NCI-H187 (cell line): ENCODE results near the gene SLC22A23.
"Not testable (repeated sequence)": the region's sequence is repeated elsewhere in the genome, so short reads cannot be mapped to it uniquely, and the experiment has no call there.

Experiments
- DNase-seq, 2 experiments: peaks; one replicate each; lab custom pipeline; 2025; lab: John Stamatoyannopoulos, UW

Gene SLC22A23

DNA sequence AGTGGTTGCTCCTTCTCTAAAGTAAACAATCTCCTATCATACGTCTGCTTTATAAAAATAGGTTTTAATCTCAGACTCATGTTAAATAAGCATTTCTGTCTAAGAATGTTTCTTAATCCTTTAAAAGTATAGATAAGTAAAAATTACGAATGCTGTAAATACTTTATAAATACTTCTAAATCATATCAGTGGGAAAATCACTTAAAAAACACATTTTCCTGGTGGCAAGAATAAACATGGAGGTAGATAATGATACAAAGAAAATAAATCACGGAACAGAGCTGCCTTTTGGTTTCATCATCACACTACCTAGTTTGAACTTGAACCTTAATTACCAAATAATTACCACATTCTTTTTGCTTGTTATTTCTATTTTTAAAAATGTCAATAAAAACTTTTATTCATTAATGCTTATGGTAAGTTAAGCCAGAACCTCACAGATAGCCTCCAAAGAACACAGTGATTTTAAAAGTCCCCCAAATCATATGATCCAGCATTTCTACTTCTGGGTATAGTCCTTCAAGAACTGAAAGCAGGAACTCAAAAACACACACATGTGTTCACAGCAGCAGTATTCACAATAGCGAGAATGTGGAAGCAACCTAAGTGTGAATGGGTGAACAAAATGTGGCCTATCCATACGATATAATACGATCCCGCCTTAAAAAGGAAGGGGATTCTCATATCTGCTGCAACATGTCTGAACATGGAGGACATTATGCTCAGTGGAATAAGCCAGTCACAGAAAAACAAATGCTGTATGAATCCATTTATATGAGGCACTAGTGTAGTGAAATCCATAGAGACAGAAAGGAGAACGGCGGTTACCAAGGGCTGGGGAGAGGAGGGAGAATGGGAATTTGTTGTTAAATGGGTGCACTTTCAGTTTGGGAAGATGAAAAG lies 72.4 kb downstream of the SLC22A23 start:
- no peak for DNase-seq

DNA sequence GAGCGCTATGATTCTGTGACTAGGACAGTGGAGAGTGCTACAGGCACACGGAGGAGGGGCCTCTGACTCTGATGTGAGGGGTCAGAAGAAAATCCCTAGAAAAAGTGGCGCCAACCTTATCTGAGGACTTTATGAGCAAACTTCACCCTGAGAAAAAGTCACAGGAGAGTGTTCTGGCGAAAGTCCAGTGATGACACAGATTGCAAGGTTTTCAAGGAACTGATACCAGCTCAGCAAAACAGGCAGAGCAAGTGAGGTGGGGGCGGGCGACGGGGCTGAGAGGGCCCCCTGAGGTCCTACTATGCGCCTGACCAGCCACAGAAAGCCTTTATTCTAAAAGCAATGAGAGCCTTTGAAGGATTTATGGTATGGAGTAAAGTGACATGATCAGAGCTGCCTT lies 73.3 kb downstream of the SLC22A23 start:
- DNase-seq = no peak

DNA sequence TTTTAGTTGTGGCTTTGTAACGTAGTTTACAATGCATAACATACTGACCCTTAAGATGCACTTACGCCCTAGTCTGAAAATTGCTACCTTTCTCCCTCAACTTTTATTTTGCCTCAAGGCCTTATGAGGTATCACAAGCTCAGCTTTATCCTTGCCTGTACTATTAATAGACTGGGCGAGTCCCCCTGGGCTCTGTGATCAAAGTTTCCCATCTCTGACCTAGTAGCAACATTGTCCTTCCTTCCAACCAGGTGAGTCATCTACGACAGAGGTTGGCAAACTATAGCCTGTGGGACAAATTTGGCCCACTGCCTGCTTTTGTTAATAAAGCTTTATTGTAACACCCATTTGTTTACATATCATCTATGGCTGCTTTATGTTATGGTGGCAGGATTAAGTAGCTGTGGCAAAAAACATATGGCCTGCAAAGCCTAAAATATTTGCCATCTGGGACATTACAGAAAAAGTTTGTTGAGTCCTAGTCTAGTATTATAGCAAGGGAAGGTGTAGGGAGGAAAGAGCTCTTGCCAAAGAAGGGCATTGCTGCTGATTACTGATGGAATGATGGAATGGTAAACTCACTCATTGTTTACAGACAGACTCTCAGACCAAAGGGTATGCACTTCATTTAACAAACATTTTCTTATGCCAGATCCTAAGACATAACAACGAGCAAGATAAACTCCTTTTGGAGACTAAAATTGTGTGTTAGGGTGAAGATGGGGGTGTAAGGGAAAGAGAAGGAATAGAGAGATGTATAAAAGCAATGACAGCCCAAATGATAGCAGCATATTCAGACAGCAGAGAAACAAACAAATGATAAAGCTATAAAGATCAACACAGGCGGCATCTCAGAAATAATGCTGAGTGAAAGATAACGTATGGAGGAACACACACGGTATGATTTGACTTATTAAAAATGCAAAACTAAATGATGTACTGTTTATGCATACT lies 74.2 kb downstream of the SLC22A23 start:
- DNase-seq = no peak

DNA sequence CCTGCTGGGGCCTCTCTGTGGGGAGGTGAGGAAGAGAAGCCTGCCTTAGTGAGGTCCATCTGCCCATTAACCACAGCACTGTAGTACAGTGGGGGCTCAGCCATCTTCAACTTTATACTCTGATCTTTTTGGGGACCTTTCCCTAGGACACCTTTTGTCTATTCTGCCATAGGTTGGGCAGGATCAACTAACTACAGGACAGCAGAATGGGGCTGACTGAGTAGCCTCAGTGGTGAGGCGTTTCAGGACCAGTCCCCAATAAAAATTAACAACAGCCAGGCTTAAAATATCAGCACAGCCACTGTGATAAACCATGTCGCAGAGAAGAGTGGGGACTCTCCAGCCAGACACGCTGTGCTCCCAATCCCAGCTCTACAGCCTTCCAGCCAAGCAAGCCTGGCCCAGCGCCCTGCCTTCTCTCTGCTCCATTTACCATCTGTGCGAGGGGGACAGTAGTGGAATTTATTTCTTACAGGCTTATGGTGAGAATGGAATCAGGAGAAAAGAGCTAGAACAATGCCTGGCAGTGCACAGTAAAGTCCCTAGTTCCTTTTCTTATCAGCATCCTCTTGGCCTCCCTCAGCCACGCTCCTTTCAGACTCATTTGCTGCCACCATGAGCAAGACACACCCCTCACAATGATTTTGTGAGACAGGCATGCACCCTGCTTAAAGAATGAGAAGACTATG lies 75.5 kb downstream of the SLC22A23 start:
- DNase-seq = no peak

DNA sequence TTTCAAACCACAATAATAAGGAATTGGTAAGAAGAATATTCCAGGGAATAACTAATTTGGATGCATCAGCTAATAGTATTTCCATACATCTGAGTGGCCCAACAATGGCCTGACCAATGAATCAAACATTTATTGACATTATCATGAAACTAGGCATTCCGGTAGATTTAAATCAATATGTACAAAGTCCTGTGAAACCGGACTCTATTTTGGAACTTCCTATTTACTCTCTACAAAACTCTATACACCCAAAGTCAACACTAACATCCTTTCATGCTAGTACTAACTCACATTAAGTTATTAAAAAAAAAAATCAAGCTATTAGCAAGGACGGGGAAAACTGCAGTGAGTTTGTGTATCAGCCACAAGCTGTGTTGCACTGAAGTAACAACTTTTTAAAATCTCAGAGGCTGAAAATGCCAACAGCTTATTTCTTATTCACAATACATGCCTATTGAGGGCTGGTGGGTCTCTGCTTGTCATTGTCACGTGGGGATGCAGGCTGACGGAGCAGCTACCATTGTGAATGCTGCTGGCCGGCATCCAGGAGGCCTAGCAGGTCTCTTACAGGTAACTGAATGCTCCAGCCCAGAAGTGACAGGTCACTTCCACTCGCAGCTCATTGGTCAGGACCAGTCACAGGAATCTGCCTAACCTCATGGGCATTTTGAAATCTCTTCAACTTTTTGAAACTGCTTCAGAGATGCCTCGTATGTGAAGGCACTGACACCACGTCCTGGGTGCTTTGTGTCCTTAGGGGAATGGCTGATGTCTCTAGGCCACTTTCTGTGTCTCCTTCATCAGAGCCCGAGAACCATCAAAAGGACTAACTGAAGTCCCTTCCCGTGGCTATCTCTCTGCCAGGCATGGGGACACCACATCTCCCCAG lies 76.3 kb downstream of the SLC22A23 start:
- no peak for DNase-seq

DNA sequence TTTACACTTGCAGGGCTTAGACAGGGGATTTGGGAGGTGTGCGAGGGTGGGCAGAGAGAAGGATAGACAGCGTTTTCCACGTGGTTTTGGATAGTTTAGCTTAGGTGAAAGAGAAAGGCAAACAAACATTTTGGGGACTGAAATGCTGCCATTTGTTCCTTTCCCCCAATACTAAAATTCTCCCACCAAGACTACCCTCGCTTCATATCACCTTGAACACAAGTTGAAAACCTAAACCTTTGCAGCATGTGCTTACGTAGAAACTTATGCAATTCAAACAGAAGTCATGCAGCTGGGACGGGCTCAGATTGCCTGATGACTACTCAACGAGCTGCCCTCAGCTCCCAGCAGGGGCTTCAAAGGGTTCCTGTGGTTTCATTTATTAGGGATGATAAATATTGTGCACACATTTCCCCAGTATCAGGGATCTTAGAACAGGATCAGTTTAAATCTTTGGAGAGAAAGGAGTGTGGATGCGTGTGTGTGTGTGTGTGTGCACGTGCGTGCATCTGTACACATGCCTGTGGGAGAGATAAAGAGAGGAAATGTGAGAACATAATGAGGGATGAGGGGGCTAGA lies 77.3 kb downstream of the SLC22A23 start:
- no peak for DNase-seq

DNA sequence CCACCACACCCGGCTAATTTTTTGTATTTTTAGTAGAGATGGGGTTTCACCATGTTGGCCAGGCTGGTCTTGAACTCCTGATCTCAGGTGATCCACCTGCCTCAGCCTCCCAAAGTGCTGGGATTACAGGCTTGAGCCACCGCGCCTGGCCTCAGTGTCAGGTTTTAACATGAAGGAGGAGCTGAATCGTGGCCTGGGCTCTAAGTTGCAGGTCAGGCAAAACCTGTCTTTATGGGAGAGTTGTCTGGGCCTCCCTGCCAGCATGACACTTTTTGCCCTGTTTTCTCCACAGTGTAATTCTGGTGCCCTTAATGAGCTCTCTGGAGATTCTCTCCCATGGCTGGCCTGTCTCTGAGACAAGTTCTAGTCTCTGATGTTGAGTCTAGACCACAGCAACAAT lies 78.0 kb downstream of the SLC22A23 start:
- DNase-seq = not testable (repeated sequence)

DNA sequence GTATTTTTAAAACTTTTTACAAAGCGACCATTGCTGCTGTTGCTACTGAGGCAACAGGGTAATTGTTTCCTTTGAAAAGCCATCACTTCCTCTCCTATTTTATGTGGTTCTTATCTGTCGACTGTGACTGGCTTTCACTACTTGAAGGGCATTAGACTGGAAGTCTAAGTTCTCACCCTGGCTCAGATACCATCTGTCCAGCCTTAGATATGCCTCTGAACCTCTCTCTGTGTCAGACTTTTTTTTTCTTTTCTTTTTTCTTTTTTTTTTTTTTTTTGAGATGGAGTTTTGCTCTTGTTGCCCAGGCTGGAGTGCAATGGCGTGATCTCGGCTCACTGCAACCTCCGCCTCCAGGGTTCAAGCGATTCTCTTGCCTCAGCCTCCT lies 78.5 kb downstream of the SLC22A23 start:
- not testable (repeated sequence) for DNase-seq

DNA sequence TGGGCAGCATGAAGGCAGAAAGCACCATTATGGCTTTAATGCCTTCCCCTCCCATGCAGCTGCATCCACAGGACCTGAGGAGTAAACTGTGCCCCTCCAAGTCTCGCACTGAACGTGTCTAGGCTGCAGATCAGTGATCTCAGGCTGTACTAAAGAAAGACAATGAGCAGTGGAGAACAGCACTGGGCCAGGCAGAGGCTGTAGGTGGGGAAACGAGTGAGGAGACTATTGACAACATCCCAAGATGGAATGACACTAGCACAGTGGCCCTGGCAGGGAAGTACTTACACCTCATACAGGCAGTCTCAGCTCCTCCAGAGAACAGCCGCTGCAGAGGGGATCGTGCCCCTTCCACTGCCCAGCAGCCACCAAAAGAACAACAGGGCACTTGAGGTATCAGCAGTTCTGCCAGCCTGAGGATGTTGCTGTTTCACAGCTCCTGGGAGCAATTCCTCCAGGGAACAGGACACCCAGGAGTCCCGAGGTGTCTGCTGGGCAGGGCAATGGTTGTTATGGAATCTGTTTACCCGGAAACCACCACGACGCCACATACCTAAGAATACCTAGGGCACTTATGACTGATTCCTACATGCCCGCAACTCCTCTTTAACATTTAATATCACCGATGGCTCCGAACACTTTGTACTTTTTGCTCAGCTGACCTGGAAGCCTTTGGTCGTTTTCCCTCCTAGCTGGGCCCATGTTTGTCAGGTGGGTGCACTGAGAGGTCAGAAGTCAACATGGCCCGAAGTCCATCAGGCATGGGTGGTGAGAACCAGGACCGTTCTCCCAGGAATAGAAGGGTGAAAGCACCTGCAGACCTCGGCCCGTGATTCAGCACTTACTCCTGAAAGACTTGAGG lies 79.1 kb downstream of the SLC22A23 start:
- DNase-seq = no peak

DNA sequence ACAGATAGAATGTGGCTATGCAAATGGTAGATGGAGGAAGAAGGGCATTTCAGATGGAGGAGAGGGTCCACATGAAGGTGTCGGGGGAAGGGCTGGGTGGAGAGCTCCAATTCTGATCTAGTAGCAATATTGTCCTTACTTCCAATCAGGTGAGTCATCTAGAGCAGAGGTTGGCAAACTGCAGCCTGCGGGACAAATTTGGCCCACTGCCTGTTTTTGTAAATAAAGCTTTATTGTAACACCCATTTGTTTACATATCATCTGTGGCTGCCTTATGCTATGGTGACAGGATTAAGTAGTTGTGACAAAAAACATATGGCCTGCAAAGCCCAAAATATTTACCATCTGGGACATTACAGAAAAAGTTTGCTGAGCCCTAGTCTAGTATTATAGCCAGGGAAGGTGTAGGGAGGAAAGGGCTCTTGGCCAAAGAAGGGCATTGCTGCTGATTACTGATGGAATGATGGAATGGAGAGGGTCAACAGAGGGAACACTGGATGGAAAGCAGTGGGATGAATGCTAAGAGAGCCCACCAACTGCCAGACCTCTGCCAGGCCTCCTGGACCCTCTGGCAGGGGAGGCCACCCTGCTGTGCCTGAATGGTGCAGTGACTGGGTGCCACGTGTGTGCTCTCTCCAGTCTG lies 79.8 kb downstream of the SLC22A23 start:
- DNase-seq = no peak

DNA sequence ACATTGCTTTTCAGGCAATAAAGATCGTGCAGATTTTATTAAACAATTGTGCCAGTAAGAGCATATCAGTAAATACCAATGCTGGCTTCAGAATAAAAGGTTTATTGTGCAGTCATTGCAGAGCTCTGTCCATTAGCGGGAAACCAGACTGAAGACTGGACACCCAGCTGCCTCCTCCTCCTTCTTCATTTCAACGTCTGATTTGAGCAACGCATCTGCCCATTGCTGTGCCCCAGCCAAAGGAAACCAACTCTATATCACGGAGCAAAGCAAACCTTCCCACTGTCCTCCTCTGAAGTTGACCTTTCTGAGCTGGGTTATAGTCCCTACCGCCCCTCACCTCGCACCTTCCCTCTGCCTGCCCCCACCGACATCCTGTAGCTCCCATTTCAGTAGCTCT lies 80.8 kb downstream of the SLC22A23 start:
- no peak for DNase-seq

DNA sequence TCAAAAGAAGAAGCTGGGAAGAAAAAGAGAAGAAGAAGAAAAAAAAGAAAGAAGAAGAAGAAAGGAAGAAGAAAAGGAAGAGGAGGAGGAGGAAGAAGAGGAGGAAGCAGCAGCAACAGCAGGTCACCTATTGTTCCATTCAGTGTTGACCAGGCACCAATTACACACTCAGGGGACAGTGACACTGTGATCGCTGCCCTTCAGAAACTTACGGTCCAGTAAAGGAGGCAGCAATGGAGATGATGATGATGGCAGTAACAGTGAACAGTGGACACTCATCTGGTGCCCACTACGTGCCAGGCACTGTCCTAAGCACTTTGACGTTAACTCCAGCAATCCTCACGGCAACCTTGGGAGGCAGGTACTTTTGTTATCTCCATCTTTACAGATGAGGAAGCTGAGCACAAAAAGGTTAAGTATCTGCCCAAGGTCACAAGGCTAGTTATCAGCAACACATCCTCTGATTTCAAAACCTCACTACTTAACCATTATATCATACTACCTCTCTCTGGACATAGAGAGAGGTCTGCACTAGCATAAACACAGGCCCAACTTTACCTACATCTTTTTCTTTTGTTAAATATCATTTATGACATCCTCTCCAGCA lies 83.2 kb downstream of the SLC22A23 start:
- DNase-seq = no peak

DNA sequence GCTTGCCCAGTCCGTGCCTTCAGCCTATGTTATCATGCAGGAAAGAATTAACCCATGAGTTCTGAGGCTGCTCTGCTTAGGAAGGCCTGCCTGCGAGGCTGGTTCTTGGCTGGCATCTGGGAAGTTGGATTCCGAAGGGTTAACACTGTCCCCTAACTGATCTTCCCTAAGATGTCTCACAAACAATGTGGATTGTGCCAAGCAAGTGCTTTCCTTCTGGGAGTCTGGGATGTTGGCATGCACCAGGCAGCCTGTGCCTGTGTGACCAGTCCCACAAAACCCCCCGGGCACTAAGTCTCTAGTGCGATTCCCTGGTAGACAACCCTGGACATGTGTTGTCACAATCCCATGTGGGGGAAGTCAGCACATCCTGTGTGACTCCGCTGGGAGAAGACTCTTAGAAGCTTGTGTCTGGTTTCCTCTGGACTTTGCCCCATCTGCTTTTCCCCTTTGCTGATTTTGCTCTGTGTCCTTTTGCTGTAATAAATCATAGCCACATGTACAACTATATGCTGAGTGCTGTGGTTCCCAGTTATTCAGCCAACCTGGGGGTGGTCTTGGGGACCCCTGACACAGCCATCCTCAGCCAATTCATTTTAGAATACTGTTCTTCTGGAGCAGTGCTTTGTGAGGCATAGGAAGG lies 83.8 kb downstream of the SLC22A23 start:
- DNase-seq = no peak

DNA sequence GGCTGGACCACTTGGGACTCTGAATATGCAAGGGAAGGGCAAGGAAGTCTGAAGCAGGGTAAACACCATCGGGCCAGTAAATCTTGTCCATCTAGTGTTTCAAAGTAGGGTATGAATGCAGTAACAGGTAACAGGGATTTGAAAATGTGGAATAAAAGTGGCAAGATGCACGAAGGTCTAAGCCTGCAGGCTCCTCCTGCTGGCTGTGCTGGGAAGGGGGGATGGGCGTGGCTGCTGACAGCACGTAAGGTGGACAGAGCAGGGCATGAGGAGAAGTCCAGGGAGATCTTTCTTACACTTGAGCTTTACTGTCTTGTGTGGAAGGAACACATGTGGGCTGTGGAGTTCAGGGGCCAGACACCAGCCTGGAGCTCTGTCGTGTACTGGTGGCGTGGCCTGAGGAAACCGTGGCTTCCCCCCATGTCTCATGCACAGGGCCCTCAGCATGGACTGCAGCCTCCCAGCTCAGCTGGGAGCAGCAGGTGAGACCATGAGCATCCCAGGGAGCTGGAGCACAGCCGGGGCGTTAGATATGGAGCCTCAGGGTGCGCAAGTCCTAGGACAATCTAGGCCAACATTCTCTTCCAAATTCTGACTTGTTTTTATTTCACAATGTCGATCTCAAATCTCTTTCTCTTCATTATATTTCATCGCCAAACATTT lies 84.5 kb downstream of the SLC22A23 start:
- DNase-seq = no peak

DNA sequence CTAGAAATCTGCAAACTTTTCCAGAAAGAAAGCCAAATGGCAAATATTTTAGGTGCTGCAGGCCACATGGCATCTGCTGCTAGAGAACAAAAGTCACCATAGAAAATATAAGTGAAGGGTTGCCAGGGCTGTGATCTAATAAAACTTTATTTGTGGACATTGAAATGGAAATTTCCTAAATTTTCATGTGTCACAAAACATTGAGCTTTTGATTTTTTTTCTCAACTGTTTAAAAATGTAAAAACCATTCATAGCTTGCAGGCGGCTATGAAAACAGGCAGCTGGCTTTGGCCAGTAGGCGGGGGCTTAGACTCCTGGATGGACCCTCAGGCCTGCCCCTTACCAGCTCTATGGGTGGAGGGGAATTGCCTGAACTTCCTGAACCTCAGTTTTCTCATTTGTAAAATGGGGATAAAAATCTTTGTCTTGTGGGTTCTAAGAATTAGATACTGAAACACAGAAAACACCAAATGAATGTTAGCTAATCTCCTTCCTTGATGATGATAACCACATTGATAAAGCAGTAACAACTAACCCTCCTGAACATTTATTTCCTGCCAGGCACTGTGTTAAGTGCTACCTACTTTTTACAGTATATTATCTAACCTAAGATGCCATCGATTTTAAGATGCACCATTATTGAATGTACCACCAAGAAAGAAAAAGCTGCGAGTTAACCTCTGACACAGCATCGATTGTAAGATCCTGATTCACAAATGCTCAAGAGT lies 85.5 kb downstream of the SLC22A23 start:
- DNase-seq = no peak

DNA sequence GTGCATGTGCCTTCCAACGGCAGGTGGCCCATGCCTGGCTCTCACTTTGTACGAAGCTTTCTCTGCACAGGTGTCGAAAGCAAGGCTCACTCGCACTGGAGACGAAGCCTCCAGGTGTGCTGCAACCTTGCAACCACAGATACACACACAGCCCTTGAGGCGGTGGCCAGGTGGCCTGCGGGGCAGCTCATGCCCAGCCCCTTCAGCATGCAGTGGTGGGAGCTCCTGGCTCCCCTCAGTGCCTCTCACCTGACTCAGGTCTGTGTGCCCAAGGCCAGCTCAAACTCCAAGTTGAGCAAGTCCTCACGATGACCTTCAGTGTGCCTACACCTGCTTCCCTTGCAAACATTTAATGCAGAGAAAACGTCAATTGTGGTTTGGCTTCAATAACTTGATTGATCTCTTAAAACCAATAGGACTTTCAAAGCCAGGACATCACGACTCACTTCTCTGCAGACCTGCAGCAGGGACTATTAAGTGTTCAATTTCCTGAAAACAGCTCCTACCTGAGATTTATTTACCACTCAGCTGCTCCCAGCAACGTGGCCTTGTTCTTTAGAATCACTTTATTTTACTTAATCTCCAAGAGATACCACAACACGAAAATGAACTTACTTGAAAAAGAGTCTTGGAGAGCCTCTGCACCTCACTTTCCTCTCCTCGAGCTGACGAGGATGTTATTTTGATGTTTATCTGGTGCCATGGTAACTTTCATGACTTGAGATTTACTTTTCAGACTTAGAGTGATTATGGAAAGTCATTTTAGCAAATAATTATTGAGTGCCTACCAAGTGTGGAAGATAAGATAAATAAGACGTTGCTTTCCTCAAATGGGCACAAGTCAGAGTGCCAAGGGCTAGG lies 86.3 kb downstream of the SLC22A23 start:
- DNase-seq = no peak
